ENCODE results near the gene BTBD1. TPM values are rescaled to one million over a fixed set of nuclear protein-coding genes. Genes with fewer than 3 reads are reported as not detected.
A peak's percentile ranks its signal among the peaks of the same experiment; 100 is the strongest.
"Not testable (repeated sequence)": the region's sequence is repeated elsewhere in the genome, so short reads cannot be mapped to it uniquely, and the experiment has no call there.

Gene BTBD1
- total RNA-seq, 4 donors from 2014 or later, result 79.8 to 105 (median 99.4) TPM

DNA sequence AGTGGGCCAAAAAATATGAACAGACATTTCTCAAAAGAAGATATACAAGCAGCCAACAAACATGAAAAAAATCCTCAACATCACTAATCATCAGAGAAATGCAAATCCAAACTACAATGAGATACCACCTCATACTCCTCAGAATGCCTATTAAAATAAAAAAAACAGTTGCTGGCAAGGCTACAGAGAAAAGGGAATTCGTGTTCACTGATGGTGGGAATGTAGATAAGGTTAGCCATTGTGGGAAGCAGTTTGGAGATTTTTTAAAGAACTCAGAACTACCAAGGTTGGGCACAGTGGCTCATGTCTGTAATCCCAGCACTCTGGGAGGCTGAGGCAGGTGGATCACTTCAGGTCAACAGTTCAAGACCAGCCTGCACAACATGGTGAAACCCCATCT, 27.8 kb downstream of the BTBD1 start:
- DNase-seq (ENCODE audit: low spot score in 2 of 2), result no peak
- Histone ChIP-seq H3K9me3 (peaks cover 0 to 10% (median 2%) of the 10 kb centered on the region in 4 donors), H3K27me3 (no peaks in the 10 kb centered on the region), H3K36me3 (peaks cover 0 to 76% (median 4%) of the 10 kb centered on the region in 3 donors), H3K4me3 (no peak overlapping the region), H3K4me1 (no peaks in the 10 kb centered on the region), H3K27ac (no peak overlapping the region)
- TF ChIP-seq EP300 (IDR thresholded peaks at IDR 0.05) (no peak), POLR2A (IDR thresholded peaks at IDR 0.05) (no peak)
- TF ChIP-seq, protein P1, sequence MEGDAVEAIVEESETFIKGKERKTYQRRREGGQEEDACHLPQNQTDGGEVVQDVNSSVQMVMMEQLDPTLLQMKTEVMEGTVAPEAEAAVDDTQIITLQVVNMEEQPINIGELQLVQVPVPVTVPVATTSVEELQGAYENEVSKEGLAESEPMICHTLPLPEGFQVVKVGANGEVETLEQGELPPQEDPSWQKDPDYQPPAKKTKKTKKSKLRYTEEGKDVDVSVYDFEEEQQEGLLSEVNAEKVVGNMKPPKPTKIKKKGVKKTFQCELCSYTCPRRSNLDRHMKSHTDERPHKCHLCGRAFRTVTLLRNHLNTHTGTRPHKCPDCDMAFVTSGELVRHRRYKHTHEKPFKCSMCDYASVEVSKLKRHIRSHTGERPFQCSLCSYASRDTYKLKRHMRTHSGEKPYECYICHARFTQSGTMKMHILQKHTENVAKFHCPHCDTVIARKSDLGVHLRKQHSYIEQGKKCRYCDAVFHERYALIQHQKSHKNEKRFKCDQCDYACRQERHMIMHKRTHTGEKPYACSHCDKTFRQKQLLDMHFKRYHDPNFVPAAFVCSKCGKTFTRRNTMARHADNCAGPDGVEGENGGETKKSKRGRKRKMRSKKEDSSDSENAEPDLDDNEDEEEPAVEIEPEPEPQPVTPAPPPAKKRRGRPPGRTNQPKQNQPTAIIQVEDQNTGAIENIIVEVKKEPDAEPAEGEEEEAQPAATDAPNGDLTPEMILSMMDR (IDR thresholded peaks at IDR 0.05), result no peak
- WGBS, 2 donors, result 74 to 85% methylated on average over 1 of the region's 1 CpG

DNA sequence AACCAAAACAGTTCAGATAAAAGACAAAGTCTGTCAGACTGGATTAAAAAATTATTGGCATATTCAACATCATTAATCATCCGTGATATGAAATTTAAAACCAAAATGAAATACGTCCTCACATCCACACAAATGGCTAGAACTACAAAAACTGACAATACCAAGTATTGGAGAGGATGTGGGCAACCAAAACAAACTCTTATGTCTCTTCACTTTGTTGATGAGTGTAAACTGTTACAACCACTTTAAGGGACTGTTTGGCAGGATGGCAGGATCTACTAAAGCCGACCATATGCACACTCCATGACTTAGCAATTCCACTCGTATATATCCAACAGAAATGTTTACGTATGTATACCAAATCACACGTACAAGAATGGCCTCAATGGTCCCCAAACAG, 30.8 kb downstream of the BTBD1 start:
- Histone ChIP-seq H3K27me3 (no peaks in the 10 kb centered on the region), H3K4me3 (no peak overlapping the region), H3K36me3 (peaks cover 0 to 72% (median 4%) of the 10 kb centered on the region in 3 donors), H3K4me1 (no peaks in the 10 kb centered on the region), H3K9me3 (peaks cover 0 to 10% (median 2%) of the 10 kb centered on the region in 4 donors), H3K27ac (no peak overlapping the region)
- DNase-seq (ENCODE audit: low spot score in 2 of 2), result no peak
- no peak for TF ChIP-seq EP300 (IDR thresholded peaks at IDR 0.05)
- TF ChIP-seq POLR2A (IDR thresholded peaks at IDR 0.05), result no peak
- TF ChIP-seq, protein P1 (IDR thresholded peaks at IDR 0.05), result no peak
- WGBS, 2 donors, result 93 to 98% methylated on average over 6 of the region's 6 CpGs

GRCh38 chr15:83031234-83031633, 35.8 kb downstream of the BTBD1 start:
- not testable (repeated sequence) for H3K9me3 ChIP-seq; H3K27me3 ChIP-seq; DNase-seq (ENCODE audit: low spot score in 2 of 2); H3K4me1 ChIP-seq; H3K27ac ChIP-seq; H3K4me3 ChIP-seq
- WGBS, 2 donors, result 99% methylated on average over 6 of the region's 6 CpGs
- peaks cover 0 to 65% (median 0%) of the 10 kb centered on the region in 3 donors for H3K36me3 ChIP-seq

DNA sequence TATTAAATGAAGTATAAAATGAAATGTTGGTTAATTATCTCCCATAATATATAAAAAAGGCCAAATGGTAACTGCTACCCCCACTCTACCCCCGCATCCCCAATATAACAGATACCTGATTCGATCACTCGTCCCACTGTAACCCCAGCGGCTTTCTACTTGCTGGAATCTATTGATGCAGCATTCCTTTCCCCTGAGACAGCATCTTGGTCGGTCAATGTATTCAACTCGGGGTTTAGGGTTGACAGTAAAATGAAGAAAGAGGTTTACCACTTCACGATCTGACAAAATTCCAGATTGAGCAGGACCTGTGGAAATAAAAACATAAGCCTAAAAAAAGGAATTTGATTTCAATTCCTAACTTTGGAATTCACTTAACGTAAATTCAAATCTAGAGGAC, 37.0 kb downstream of the BTBD1 start:
- Histone ChIP-seq H3K36me3 (peaks cover 0 to 63% (median 0%) of the 10 kb centered on the region in 3 donors), H3K4me3 (no peak overlapping the region), H3K4me1 (no peaks in the 10 kb centered on the region), H3K9me3 (no peaks in the 10 kb centered on the region), H3K27ac (no peak overlapping the region), H3K27me3 (no peaks in the 10 kb centered on the region)
- DNase-seq (ENCODE audit: low spot score in 2 of 2), result no peak
- TF ChIP-seq, protein P1 (IDR thresholded peaks at IDR 0.05), result no peak
- TF ChIP-seq POLR2A (IDR thresholded peaks at IDR 0.05), result no peak
- TF ChIP-seq EP300 (IDR thresholded peaks at IDR 0.05), result no peak
- 78 to 83% methylated on average over 8 of the region's 8 CpGs for WGBS, 2 donors

GRCh38 chr15:83018436-83018835, 48.6 kb downstream of the BTBD1 start:
- WGBS, 2 donors, result 54 to 64% methylated on average over 2 of the region's 2 CpGs
- Histone ChIP-seq H3K36me3 (peaks cover 0 to 45% (median 0%) of the 10 kb centered on the region in 3 donors), H3K9me3 (no peaks in the 10 kb centered on the region), H3K27ac (peak overlapping the region in 2 of 4 donors; percentile 27 to 86), H3K4me3 (no peak overlapping the region), H3K4me1 (peaks cover 0 to 44% (median under 1%) of the 10 kb centered on the region in 4 donors), H3K27me3 (no peaks in the 10 kb centered on the region)
- DNase-seq (ENCODE audit: low spot score in 2 of 2), result no peak
- TF ChIP-seq POLR2A (IDR thresholded peaks at IDR 0.05) (no peak), EP300 (IDR thresholded peaks at IDR 0.05) (no peak)
- TF ChIP-seq, protein P1 (IDR thresholded peaks at IDR 0.05), result no peak

GRCh38 chr15:83016906-83017305, 50.1 kb downstream of the BTBD1 start:
- no peaks in the 10 kb centered on the region for H3K27me3 ChIP-seq
- 69 to 73% methylated on average over 5 of the region's 5 CpGs for WGBS, 2 donors

More at GRCh38 chr15:83016906-83017305, 50.1 kb downstream of the BTBD1 start:
- Histone ChIP-seq H3K9me3 (no peaks in the 10 kb centered on the region), H3K4me1 (peaks cover 0 to 59% (median 9%) of the 10 kb centered on the region in 4 donors), H3K27ac (peak overlapping the region in 1 of 4 donors; percentile 20), H3K4me3 (no peak overlapping the region), H3K36me3 (peaks cover 0 to 42% (median 0%) of the 10 kb centered on the region in 3 donors)
- no peak for TF ChIP-seq POLR2A (IDR thresholded peaks at IDR 0.05)
- no peak for TF ChIP-seq EP300 (IDR thresholded peaks at IDR 0.05)
- TF ChIP-seq, protein P1 (IDR thresholded peaks at IDR 0.05), result no peak
- no peak for DNase-seq (ENCODE audit: low spot score in 2 of 2)
